Erythroblast (primary cell): ENCODE results near the gene RAP1GAP2.

Source experiments
- GATA1 ChIP-seq: IDR thresholded peaks from 2 replicates; pipeline ENCODE4 v1.6.1; 2011; ENCODE audit warnings: low read depth, mild to moderate bottlenecking, control low read depth, low read length, moderate library complexity
- POLR2A ChIP-seq: IDR thresholded peaks from 2 replicates; pipeline ENCODE4 v1.6.1; 2011; ENCODE audit warnings: mild to moderate bottlenecking, low read length

DNA sequence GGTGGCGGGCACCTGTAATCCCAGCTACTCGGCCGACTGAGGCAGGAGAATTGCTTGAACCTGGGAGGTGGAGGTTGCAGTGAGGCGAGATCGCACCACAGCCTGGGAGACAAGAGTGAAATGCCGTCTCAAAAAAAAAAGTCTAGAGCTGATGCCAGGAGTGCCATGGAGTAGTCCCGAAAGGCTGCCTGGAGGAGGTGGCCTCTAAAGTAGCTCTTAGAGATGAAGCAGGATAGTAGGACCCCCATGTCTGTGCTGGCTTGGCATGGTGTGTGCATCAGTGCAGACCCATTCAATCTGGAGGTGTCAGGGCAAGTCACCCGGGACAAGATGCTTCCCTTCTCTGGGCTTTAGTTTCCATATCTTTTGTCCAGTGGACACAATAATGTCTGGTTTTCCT, 6.3 kb downstream of the RAP1GAP2 start:
- TF ChIP-seq POLR2A (no peak), GATA1 (no peak)
